LoVo (cell line): Measurements from ENCODE around the gene GPRC5B.

Source experiments
- DNase-seq: peaks from one replicate; pipeline ENCODE4 v3.0.0-alpha.2; 2016; ENCODE audit warnings: low spot score

GPRC5B gene

GRCh38 chr16:19872179-19872863 is 12.3 kb downstream of the GPRC5B start:
- DNase-seq, result no peak

- DNase-seq, result no peak
Measured at GRCh38 chr16:19871721-19872120, 12.9 kb downstream of the GPRC5B start.

DNA sequence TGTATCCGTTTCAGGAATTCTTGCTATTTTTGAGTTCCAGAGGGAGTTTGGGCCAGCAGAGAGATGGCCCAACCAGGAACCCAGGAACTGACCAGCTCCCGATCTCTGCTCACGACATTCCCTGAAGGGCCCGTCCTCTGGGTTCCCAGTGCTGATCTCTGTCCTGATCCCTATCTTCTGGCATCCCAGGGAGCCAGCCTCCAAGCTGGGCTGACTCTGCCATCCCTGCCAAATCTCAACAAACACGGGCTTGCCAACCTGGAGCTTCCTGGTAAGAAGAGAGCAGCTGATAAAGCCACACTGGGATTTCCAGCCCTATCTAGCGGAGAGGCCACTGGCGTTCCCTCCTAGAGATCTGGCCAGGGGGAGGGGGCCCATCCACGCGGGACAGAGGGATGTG is 16.2 kb downstream of the GPRC5B start:
- DNase-seq, result no peak

GRCh38 chr16:19864566-19864965 is 20.1 kb downstream of the GPRC5B start:
- DNase-seq, result no peak

DNA sequence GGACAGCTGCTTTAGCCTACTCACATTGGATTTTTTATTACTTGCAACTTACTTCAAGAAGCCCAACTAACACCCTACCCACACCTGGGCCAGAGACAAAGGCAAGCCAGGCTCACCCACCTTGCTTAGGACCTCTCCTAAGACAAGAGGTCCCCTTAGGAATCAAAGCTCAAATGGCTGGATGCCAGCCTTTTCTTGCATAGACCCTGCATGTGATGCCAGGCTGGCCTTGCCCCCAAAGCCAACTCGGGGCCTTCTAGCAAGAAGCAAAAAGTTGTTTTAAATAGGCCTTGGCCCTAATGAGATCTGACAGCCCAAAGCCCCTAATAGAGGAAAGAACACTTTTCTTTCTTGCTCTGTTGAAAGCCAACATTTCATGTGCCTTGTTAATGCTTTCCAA is 20.7 kb downstream of the GPRC5B start:
- DNase-seq, result no peak

- DNase-seq, result no peak
Measured at GRCh38 chr16:19861811-19862327, 22.8 kb downstream of the GPRC5B start.

GRCh38 chr16:19861133-19861532 is 23.5 kb downstream of the GPRC5B start:
- no peak for DNase-seq

DNA sequence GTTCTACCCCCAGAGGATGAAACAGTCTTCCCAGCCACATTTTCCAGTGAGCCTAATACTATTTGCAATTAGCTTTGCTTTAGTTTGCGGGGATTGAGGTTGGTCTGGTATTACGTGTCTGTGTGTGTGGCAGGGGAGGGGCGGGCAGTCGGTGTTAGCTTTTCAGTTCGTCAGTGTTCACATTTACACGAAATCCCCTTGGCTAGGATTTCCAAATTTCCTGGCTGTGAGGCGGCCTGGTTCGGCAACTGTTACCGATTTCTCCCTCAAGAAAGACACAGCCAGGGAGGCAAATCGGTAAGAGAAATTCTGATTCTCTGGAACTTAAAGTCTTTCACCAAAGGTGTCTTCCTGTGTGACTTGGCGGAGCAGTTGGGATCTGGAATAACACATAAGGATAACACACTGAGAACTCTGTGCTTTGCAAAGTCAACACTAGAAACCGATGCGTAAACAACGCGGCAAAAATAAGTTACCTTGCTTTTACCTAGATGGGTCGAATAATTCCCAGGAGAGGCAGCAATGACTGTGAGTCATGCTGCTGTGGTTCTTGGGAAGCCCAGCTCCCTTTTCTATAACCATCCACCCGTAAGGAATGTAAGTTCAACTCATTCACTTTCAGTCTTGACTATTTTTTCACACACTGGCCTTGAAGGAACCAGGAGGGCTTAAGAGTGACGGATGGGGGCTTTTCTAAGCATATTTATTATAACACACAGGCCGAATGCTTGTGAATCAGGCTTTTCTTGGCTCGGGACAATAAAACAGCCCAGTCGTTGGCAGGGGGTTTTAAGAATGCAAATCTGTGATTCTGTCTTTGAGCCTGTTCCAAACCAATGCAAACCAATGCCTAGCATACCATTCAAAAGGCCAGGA is 24.2 kb downstream of the GPRC5B start:
- DNase-seq, result no peak

DNA sequence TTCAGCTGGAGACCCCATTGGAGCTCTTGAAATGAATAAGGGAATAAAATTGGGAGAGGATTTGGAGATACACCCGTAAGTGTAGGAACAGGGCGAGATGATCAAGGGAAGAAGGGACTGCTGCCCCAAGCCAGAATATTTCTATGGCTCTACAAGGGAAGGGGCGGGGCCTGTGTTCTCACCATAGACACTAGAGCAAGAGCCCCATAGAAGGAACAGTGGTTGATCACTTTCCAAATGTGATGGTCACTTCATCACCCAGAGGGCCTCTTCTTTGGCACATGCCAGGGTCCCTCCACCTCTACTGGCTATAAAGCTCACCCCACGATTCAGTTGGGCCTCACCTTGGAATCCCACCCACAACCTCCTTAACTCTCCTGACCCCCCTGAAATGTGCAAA is 25.0 kb downstream of the GPRC5B start:
- DNase-seq, result no peak

DNA sequence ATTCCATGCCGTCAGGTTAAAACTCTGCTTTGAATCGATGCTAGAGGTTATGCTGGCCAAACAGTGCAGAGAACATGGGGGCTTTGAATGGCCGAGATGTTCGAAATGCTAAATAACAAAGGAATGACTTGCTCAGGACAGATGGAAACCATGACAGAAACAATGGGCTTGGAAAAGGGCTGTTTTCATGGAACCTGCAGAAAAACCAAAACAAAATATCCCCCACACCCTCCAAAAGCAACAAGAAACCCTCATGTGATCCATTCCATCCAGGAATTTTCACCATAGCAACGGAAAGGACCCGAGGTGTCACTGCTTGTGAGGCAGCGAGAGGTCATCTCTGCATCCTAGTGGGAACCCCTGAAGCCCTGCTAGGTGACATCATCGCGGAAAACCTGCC is 25.5 kb downstream of the GPRC5B start:
- no peak for DNase-seq

- DNase-seq, result no peak
Measured at GRCh38 chr16:19858340-19859018, 26.2 kb downstream of the GPRC5B start.

DNA sequence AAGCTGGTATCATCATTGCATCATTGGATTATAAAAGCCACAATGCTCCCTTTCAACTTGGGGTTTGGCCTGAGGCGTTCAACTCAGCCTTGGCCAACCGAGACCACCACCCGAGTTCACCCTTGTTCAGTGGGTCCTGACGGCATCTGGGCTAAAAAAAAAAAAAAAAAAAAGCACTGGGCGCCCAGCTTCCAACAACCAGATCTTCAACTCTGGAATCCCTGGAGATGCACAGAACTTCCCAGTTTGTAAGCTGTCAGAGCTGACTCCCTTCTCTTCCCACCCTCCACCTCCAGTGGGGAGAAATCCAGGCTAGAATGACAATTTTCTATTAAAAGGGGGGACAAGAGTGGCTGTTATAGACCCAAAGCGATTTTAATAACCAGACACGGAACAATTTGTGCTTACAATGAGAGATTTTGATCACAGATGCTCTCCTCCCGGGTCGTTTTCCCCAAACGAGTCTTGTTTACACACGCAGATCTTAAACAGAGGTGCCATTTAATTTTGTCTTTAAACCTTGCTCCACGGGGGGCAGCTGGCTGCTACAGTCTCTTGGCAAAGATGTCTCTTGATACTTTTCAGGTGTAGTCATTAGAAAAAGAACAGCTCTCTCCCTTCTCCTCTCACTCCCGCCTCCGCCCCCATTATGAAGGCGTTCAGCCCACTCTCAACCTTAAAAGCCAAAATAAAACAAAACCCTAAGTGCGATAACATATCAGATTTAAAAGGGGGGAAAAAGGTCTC is 26.9 kb downstream of the GPRC5B start:
- no peak for DNase-seq

- no peak for DNase-seq
Measured at GRCh38 chr16:19856120-19856519, 28.5 kb downstream of the GPRC5B start.

GRCh38 chr16:19854543-19854876 is 30.1 kb downstream of the GPRC5B start:
- DNase-seq, result no peak

GRCh38 chr16:19853742-19854542 is 30.7 kb downstream of the GPRC5B start:
- DNase-seq, result no peak

DNA sequence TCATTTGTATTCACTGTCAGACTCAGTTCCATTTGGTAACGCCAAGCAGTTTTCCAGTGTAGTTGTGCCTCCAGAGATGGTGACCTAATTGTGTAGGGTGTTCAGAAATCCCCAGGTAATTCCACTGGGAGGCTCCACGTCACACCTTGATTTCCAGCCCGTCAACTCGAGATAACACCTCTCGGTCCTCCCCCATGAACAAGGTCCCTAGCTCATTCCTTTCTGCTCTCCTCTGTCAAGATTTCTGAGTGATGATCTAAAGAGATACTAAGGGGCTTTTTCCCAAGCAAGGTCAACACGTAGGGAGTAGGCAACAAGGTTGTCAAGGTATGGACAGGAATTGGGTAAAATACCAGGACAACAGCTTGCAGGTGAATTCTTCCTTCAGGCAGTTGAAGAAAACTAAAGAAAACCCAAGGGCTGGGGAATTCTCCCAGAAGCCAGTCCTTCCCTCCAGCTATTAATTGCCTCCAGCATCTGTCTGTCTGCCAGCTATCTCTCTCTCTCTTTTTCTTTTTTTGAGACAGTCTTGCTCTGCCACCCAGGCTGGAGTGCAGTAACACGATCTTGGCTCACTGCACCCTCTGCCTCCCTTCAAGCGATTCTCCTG is 31.4 kb downstream of the GPRC5B start:
- DNase-seq, result no peak

DNA sequence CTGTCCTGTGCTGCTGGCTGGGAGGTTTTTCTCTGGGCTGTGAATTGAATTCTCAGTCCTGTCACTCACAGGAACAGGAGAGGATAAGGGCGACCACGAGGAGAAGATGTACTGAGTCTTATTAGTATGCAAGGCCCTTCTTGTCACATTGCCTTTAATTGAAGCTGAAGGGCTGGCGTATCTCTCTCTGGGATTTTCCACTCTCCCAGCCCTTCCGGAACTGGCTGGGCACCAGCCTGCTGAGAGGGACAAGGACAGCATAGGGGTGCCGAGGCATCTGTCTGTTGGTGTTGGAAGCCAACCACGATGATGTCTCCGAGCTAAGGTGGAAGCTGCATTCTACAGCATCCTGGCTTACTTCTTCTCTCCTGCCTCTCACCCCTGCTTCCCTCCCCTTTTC is 33.2 kb downstream of the GPRC5B start:
- no peak for DNase-seq

GRCh38 chr16:19850131-19850817 is 34.4 kb downstream of the GPRC5B start:
- DNase-seq, result no peak

- DNase-seq, result no peak
Measured at GRCh38 chr16:19848756-19849155, 35.9 kb downstream of the GPRC5B start.

DNA sequence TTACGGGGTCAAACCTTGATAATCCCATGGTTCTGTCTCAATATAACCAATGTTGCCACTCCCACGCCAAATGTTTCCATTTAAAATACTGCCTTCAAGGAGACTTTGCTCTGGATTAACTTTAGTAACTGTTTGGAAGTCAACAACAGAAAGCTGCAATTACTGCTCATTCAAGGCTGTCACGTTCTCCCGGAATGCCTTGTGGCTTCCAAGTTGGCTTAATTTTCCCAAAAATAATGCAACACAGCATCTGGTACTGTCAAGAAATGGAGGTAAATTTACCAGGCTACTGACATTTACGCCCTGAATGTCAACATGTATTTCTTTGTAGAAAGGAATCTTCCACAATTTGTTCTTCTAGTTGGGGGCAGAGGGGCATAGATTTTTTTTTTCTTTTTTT is 38.2 kb downstream of the GPRC5B start:
- no peak for DNase-seq
